HG03139 (cell line): ENCODE results near the gene TMEM255A.

Experiments used
- ATAC-seq: cut with Tn5 transposase; IDR thresholded peaks from one replicate; pipeline ENCODE4 v1.9.1; 2021; ENCODE audit not compliant: unreplicated experiment

TMEM255A gene

GRCh38 chrX:120269373-120270035 lies 41.8 kb downstream of the TMEM255A start:
- ATAC-seq = no peak

DNA sequence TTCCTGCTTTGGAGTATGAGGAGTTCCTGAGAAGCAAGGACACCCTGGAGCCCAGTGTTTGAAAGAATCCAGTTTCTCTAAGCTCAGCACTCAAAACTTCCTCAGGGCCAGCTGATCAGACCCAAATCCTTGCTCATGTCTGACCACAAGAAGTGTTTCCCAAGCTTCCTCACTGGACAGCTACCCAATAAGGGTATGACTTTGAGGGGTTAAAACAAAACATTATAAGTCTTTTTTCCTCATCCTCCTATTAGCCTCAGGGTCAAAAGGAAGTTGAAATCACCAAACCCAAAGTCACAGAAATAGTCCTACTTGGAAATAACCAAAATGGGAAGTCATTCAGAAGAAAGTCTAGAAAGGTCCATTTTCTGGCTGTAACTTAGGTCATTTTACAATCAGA lies 46.9 kb downstream of the TMEM255A start:
- no peak for ATAC-seq

DNA sequence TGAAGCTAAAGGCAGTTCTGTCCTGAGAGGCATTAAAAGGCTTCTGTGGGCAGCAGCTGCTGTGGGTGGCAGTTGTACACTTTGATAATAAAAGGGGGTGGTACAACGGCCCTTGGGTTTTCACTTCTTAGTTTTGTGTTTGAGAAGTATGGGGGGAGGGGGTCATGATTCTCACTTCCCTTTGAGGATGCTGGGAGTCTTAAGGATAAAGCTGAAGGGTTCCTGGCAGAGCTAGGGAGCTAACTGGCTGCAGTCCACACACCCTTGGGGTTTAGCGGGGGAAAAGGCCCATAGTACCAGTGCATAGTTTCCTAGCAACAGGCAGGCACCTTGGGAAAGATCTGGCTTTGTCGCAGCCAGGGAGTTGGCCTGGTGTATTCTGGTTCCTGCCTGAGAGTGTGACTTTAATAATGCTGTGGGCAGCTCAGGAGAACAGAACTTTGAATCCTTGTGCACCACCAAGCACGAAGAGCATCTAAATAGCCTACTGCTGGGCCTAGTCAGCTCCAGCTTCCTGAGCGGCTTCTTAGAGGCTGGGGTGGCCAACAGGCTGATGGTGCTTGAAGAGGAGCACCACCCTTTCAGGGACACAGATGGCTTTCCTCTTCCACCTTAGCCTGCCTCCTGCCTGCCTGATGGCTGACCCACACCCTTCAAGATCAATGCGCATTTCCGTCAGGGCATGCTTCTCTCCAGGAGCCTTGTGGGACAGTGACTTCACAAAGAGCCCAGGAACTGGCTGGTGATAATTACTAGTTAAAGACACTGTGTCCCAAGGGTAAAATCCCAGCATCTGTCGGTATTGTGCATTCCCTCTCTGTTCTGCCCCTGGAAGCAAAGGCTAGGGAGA lies 48.2 kb downstream of the TMEM255A start:
- no peak for ATAC-seq

DNA sequence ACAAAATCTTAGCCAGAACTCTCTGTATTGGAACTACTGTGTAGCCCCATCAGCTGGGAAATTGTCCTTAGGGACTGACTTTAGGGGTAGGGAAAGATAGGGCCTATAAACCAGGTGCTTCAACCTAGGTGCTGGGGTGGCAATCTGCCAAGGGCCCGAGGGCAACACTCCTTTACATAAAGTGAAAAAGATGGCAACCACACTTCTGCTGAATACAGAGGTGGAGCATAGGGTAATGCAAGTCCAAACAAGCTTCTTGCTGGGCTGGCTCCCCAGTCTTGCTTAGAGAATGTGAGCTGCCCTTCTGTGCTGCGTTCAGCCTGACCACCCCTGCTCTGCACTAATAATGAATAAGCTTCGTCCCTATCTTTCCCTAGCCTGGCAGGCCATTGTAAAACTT lies 50.9 kb downstream of the TMEM255A start:
- no peak for ATAC-seq

DNA sequence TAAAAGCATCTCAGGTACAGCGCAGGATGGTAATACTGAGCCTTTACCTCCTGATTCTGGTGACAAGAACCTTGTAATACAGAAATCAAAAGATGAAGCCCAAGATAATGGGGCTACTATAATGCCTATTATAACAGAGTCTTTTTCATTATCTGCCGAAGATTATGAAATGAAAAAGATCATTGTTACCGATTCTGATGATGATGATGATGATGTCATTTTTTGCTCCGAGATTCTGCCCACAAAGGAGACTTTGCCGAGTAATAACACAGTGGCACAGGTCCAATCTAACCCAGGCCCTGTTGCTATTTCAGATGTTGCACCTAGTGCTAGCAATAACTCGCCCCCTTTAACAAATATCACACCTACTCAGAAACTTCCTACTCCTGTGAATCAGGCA lies 57.5 kb downstream of the TMEM255A start:
- ATAC-seq = no peak

DNA sequence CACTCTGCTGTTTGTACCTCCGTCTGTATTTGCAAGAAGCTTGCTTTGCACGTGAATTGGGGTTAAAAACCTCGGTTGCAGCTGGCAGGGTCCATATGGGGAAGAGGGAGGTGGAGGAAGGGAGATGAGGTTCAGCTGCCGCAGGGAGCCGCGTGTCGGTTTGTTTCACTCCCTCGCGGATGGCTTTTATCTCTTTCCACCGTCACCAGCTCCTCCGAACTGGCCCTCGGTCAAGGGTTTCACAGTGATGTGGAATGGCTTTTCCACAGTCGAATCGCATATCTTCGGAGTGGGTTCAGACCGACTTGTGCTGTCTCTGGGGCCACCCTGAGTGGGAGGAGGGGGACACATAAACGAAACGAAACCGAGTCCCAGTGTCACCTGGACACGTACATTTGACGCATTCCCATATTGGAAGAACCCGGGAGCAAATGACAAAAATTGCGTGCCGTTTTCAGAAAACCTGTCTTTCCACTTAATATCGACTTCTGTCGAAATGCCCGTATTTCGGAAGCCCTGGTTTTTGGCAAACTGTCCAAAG lies 59.7 kb downstream of the TMEM255A start:
- ATAC-seq = no peak

DNA sequence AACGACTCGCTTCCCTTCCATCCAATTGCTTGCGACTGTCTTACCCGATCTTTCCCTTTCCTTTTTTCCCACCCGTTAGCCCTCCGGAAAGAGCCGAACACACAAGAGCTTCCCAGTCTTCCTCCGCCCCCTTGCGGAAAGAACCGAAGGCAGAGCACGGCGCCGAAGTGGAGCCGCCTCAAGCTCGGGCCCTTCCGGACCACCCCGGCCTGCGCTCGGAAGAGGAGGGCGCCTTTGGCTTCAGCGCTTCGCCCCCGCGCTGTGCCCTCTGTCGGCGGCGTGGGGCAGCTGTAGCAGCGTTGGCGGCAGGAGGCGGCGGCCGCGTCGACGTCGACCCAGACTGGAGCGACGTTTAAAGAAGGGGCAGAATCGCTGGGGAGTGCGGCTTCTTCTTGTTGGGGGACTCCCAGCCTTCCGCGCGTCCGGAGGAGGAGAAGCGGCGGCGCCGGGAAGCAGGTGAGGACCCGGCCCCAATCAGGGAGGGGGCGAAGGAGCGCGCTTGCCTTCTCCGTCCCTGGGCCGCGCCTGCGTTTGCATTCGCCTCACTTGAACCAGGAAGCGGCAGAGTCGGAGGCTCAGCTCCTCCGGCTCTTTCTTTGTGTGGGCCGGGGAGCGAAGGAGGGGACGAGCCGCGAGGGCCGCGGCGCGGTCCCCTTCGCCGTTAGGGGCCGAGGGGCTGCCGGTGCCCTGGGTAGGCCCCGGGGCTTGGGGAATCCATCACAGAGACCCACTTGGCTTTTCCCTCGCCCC lies 60.6 kb downstream of the TMEM255A start, which contains the start of gene ZBTB33:
Gene ZBTB33 (plus strand): TSS at position 291 of the 750 bp plus-strand sequence. CDS start 2,604 bp downstream, outside the sequence.
- peak; percentile 96 for ATAC-seq

DNA sequence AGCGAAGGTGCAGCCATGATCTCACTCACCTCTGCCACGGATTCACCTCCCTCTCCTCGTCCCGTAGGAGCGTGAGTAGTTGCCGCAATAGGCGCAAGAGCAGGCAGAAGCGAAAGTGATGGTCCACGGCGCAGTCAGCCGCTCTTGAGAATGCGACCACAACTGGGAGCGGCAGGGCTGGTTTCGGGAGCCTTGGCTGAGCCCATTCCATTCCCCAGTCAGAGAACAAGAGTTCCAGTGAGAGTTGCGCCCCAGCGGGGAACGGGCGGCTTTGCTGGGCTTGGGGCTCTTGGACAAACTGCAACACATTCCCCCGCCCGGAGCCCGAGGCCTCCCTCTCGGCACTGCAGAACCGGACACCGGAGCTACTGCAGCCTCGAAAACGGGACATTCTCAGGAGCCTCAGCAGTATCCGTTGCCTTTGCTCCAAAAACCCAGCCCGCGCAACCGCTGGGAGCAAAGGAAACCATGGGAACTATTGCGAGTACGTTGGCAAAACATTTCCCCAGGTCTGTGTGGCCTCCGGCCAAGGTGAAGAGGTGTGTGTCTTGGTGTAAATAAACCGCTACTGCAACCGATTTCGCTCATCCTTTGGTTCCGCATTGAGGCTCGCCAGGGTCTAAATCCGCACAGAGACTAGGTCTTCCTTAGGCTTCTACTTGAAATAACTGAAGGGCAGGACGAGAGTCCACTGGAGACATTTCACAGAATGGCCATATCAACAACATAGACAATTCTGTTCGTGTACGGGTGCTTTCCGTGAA lies 66.3 kb downstream of the TMEM255A start:
- peak; percentile 85 for ATAC-seq

GRCh38 chrX:120244395-120244734 lies 66.9 kb downstream of the TMEM255A start:
- ATAC-seq = peak; percentile 6

DNA sequence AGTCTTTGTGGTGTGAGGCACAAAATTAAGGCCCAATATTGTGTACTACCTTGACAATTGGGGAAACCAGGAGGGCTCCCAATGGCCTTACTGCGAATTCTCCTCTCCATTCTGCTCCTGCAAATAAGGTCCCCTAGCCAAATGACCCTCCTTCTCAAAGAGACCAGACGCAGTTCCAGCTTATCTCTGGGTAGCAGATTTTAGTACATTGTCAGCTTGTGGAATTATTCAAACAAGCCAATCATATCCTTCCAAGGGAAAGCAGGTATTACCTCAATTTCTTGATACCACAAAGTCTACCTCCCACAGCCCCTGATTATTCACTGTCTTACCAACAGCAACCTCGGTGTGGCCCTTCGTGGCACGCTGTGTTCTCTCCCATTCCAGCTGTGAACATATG lies 68.4 kb downstream of the TMEM255A start:
- no peak for ATAC-seq

- no peak for ATAC-seq
Observed at GRCh38 chrX:120238933-120239332, 72.3 kb downstream of the TMEM255A start.

- ATAC-seq = no peak
Observed at GRCh38 chrX:120236687-120237479, 74.4 kb downstream of the TMEM255A start.

- ATAC-seq = no peak
Observed at GRCh38 chrX:120235284-120235683, 76.0 kb downstream of the TMEM255A start.

GRCh38 chrX:120228187-120228908 lies 82.9 kb downstream of the TMEM255A start:
- ATAC-seq = no peak

DNA sequence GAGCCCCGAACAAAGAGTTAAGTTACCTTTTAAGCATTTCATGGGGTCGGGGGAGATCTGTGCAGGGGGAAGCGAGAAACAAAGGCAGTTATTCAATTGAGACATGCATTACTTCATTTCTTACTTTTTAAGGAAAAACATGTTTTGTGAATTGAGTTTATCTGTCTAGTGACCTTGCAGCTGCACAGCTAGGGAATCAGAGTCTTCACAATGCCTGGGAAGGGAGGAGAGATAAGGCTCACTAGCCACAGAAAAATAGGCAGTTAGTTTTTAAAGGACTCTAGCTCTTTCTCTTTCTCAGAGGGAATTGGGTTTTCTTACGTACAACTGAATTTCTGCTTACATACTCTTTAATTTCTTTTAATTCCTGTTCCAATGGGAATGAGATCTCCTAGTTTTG lies 86.9 kb downstream of the TMEM255A start:
- no peak for ATAC-seq

DNA sequence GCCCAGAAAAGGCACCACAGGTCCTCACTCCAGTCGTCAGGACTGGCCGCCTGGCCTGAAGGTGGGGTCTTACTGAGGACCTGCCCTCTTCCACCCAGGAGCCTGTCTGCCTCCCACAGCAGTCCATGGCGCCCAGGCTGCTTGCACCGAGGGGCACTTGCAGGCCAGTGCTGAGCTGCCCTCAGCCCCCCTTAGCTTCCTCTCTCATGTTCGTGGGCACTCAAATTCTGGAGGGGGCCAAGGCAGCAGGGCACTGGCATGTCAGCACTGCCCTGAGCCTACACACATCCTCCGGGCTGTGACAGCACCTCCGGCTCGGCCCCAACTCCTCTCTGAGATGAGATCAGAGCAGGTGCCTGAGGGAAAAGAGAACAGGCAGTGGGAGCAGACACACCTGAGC lies 87.9 kb downstream of the TMEM255A start:
- no peak for ATAC-seq

- ATAC-seq = no peak
Observed at GRCh38 chrX:120213438-120214265, 97.6 kb downstream of the TMEM255A start.
